UCSD-AML1 (cell line): ENCODE measurements around the gene CORO7.

Source experiments
- DNase-seq: peaks from one replicate; lab custom pipeline; 2025; ENCODE audit not compliant: unreplicated experiment; lab: John Stamatoyannopoulos, UW

The CORO7 gene

GRCh38 chr16:4426722-4427372 lies 10.5 kb upstream of the CORO7 start:
- no peak for DNase-seq

GRCh38 chr16:4426021-4426684 lies 9.8 kb upstream of the CORO7 start:
- no peak for DNase-seq

GRCh38 chr16:4425378-4426020 lies 9.1 kb upstream of the CORO7 start, which contains the start of gene DNAJA3:
DNAJA3 (plus strand) TSS chr16:4425868; CDS start chr16:4425882, 14 bp downstream.
- peak; percentile 96 for DNase-seq

GRCh38 chr16:4420505-4421105 lies 4.2 kb upstream of the CORO7 start:
- no peak for DNase-seq

- no peak for DNase-seq
Observed at GRCh38 chr16:4419402-4419959, 3.1 kb upstream of the CORO7 start.

GRCh38 chr16:4415538-4416199 lies 727 bp downstream of the CORO7 start:
- peak; percentile 85 for DNase-seq

GRCh38 chr16:4414187-4414917 lies 2.0 kb downstream of the CORO7 start:
- no peak for DNase-seq

- DNase-seq, result no peak
Observed at GRCh38 chr16:4412854-4413253, 3.5 kb downstream of the CORO7 start.

GRCh38 chr16:4412159-4412558 lies 4.2 kb downstream of the CORO7 start:
- no peak for DNase-seq

- DNase-seq, result no peak
Observed at GRCh38 chr16:4411684-4412083, 4.7 kb downstream of the CORO7 start.

GRCh38 chr16:4410335-4411075 lies 5.9 kb downstream of the CORO7 start:
- no peak for DNase-seq

GRCh38 chr16:4409081-4409932 lies 7.1 kb downstream of the CORO7 start:
- DNase-seq, result no peak

GRCh38 chr16:4408323-4408690 lies 8.1 kb downstream of the CORO7 start:
- no peak for DNase-seq

- no peak for DNase-seq
Observed at GRCh38 chr16:4407543-4408322, 8.7 kb downstream of the CORO7 start.

- DNase-seq, result no peak
Observed at GRCh38 chr16:4404967-4405696, 11.3 kb downstream of the CORO7 start.

- DNase-seq, result peak; percentile 29
Observed at GRCh38 chr16:4404247-4404966, 12.0 kb downstream of the CORO7 start.
